GM20431 (cell line): Measurements from ENCODE around the gene RNPEP.
"Not testable (repeated sequence)": the region's sequence is repeated elsewhere in the genome, so short reads cannot be mapped to it uniquely, and the experiment has no call there.

ENCODE experiments used
- in situ Hi-C: fragments of 300-500 bp; cut with MseI, MboI; formaldehyde crosslinking; loops from one replicate; pipeline ENCODE4 v1.15.0; 2020; ENCODE audit warnings: low sequenced_read_pairs; ENCODE audit not compliant: unreplicated experiment

RNPEP gene, protein sequence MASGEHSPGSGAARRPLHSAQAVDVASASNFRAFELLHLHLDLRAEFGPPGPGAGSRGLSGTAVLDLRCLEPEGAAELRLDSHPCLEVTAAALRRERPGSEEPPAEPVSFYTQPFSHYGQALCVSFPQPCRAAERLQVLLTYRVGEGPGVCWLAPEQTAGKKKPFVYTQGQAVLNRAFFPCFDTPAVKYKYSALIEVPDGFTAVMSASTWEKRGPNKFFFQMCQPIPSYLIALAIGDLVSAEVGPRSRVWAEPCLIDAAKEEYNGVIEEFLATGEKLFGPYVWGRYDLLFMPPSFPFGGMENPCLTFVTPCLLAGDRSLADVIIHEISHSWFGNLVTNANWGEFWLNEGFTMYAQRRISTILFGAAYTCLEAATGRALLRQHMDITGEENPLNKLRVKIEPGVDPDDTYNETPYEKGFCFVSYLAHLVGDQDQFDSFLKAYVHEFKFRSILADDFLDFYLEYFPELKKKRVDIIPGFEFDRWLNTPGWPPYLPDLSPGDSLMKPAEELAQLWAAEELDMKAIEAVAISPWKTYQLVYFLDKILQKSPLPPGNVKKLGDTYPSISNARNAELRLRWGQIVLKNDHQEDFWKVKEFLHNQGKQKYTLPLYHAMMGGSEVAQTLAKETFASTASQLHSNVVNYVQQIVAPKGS

DNA sequence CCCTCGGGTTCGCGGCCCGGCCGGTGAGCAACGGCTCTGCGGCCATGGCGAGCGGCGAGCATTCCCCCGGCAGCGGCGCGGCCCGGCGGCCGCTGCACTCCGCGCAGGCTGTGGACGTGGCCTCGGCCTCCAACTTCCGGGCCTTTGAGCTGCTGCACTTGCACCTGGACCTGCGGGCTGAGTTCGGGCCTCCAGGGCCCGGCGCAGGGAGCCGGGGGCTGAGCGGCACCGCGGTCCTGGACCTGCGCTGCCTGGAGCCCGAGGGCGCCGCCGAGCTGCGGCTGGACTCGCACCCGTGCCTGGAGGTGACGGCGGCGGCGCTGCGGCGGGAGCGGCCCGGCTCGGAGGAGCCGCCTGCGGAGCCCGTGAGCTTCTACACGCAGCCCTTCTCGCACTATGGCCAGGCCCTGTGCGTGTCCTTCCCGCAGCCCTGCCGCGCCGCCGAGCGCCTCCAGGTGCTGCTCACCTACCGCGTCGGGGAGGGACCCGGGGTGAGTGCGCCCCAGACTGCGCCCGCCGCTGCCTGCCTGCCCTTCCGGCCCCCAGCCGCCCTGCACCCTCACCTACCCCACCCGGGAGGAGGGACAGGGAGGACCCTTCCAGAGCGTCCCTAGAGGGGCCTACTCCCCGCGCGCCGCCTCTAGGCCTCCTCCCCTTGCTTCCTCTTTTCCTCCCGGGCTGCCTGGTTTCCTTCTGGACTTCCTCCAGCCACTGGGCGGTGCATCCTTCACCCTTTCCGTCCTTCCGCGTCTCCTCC is at the start of gene RNPEP:
TSS of gene RNPEP (plus strand) at position 26 of the 757 bp plus-strand sequence. CDS start at position 45, 19 bp downstream.
- in situ Hi-C loops = no loop called here

DNA sequence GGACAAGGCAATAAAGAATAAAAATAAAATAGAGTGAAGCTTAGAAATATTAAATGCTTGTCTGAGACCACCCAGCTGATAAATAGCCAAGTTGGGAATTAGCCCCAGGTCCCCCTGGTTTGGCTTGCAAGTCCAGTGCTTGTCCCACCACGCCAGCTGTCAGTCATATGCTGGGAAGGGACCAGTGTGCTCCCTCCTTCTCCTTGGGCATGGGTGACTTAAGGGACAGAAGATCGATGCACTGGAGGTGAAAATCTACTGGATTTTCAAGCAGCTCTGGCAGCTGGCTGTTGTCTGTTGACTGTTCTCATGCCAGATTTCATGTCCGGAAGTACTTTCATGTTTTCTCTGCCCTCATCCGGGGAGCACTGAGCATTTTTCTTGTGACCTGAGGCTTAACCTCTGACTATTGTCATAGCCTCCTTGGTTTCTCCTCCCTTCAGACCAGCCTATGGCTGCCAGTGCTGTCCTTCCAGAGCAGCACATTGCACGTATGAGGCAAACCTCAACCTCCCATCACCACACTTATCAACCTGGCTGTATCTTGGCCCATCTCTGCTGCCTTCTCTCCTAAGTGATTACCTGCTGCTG is 48.5 kb upstream of the RNPEP start:
- in situ Hi-C loops = no loop called here

DNA sequence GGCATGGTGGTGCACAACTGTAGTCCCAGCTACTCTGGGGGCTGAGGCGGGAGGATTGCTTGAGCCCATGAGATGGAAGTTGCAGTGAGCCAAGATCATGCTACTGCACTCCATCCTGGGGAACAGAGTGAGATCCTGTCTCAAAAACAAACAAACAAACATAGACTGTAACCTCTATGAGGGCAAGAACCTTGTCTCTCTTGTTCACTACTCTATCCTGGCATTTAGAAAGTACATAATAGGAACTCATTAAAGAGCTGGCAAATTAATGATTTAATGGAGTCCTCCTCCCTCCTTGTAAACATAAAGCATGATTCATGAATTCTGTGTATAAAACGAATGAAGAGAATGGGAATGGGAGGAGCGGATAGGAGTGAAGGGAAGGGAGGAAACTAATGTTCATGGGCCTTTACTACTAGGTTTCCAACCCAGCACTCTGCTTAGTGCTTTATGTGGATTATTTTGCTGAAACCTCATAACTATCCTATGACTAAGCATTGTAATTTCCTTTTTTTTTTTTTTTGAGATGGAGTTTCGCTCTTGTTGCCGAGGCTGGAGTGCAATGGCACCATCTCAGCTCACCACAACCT is 44.7 kb upstream of the RNPEP start:
- in situ Hi-C loops = no loop called here

DNA sequence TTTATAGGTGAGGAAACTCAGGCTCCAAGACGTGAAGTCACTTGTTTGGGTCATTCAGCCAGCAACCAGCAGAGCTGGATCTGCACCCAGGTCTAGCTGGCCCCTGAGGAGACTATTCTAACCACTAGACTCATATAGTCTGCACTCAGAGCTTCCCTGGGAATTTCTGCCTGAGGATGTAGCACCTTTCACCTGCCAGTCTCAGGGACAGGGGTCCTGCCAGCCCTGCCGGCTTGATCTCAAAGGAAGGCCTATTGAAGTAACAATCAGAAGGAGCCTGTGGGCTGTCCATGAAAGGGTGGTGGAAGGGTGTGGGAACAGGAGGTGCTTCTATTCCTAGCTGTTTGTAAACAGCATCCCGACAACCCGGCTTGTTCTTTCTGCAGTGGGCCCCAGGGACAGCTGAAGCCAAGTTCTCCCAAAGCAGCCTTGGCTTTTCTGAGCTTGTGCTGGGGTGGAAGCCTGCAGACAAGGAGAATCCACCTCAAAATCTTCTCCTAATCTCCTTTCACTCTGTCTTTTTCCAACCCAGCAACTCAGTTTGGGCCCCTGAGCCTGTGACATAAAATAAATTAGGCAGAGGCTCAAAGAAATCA is 43.9 kb upstream of the RNPEP start:
- in situ Hi-C loops = no loop called here

DNA sequence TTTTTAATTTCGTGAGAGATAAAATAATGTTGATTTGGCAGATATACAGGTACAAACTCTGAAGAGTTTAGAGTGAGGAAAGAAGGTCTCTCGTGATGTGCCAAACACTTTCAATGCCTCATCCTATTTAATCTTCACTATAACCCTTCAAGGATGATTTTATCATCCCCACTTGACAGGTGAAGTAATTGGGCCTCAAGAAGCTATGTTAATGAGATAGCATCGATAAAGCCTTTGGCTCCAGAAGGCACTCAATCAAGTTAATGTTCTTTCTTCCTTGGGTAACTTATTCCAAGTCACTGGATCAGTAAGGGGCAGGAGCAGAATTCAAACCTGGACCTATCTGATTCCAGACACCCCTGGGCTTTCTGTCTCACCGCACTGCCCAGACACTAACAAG is 43.3 kb upstream of the RNPEP start:
- in situ Hi-C loops = no loop called here

DNA sequence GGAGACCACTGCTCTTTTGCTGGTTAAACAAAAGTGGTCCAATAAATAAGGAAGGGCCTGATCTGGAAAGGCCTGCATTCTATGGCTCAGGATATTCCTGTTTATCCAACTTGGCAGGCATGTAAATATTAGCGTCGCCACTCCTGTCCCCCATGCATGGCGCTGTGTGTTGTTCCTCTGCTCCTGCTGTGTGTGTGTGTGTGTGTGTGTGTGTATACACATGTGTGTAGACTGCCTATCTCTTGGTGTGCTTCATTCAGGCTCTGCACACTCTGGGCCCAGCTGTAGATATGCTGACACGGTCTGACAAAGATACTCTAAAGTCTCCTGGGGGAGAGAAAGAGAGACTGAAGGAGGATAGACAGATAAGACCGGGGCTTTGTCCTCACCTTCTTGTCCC is 42.9 kb upstream of the RNPEP start:
- in situ Hi-C loops = no loop called here

DNA sequence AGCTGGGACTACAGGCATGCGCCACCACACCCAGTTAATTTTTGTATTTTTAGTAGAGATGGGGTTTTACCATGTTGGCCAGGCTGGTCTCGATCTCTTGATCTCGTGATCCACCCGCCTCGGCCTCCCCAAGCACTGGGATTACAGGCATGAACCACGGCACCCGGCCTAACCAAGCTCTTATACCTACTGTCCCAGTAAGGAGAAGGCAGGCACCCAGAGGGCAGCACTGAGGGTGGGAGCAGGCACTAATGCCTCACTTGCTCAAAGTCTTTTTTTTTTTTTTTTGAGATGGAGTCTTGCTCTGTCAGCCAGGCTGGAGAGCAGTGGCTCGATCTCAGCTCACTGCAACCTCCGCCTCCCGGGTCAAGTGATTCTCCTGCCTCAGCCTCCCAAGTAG is 42.1 kb upstream of the RNPEP start:
- in situ Hi-C loops = not testable (repeated sequence)

DNA sequence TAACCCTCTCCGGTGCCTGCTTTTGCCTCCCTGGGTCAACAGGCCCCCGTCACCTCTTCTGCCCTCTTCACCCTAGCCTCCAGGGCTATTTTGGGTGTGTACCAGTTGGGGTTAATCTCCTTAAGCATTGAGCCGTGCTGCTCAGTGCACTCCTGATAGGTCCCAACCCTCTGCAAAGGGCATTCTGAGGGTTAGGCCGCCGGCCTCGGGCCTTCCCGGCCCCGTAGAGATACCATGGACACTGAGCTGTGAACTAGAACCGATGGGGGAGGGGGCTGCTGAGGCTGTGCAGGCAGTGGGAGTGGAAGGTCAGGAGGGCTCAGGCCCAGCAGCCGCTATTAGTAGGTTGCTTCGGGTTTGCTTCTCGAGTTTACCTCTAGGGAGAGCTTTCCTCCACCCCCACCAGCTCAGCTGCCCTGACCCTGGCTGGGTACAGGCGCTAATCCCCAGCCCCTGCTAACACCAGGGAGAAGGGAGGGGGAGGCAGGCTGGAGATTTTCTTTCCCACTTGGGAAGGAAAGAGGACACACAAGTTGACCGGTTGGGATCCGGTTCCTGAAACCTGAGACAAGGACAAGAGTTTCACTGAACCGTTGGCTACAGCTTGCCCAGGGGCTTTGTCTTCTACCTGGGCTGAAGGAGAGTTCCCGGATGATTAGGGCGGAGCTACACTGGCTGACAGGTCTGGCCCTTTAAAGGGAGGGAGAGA is 40.9 kb upstream of the RNPEP start:
- in situ Hi-C loops = no loop called here

DNA sequence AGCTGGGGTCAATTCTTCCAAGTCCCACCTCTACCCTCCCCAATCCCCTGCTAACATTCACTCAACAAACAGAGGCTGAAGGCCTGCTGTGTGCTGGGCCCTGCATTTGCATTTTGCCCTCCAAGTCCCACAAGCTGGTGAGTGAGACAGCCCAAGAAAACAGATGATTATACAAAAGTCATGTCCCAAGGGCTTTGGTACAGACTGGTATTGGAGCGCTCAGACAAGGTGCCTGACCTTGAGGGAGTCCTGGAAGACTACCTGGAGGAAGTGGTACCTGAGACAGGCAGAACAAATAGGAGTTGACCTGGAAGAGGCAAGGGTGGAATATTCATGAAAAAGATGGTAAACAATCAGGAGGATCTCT is 40.3 kb upstream of the RNPEP start:
- in situ Hi-C loops = no loop called here

DNA sequence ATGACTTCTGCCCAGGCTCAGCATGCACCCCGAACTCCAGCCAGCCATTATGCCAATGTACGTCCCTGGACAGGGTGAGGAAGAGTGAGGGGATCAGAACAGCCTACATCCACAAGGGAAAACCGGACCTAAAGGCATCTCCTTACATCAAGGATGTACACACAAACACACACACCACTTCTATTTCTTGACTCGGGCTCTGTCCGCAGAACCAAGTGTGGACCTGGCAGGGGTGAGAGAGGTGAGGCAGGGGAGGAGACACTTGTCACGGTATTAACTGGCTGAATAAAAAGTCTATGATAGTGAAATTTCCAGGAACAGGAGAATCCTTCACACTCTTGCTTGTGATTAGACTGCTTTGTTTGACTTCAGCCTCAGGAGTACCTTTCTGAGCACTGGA is 38.4 kb upstream of the RNPEP start:
- in situ Hi-C loops = no loop called here

DNA sequence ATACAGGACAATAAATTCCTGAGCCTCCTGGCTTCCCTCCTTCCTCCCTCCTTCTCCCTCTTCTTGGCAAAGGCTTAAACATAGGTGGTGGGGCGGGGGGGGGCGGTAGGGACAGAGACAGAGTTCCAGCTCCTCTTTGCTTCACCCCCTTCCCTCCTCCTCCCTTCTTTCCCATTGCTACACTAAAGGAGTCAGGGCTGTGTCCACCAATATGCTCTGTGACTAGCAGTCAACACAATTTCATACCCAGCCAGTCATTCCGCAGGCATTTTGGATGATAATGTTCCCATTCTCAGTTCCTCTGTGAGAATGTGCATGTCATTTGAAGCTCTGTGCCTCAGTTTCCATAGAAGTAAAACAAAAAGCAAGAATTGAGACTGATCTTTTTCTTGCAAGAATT is 37.8 kb upstream of the RNPEP start:
- in situ Hi-C loops = no loop called here

DNA sequence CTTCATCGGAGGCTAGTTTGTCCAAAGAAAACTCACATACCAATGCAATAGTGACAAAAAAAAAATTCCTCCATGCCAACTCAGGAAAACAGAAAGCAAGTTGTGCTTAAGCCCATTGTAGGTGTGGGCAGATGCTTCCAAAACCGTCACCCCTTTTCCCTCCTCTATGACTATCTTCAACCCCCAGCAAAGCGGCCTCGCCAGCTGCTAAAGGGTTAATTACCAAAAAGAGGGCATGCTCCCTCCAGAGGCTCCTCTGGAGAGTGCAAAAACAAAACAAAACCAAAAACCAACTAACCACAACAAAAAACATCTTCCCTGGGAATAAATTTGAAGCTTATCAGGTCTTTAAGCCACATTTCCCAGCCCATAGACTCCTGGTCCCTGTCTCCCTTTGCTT is 37.3 kb upstream of the RNPEP start:
- in situ Hi-C loops = no loop called here

DNA sequence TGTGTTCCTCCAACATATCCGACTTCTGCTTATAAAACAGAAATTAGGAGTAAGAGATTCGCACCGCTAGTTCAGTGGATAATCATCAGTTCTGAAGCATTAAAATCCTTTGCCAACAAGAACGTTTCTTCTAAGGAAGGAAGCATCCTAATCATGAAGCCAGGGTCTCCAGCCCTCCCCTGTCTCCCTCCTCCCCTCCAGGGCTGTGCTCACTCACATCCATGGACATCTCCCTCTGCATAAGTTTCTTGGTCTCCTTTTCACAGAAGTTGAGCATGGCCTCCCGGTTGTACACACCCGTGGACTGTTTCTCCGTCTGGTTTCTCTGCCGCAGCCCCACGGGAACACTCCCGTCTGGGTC is 36.6 kb upstream of the RNPEP start:
- in situ Hi-C loops = no loop called here

DNA sequence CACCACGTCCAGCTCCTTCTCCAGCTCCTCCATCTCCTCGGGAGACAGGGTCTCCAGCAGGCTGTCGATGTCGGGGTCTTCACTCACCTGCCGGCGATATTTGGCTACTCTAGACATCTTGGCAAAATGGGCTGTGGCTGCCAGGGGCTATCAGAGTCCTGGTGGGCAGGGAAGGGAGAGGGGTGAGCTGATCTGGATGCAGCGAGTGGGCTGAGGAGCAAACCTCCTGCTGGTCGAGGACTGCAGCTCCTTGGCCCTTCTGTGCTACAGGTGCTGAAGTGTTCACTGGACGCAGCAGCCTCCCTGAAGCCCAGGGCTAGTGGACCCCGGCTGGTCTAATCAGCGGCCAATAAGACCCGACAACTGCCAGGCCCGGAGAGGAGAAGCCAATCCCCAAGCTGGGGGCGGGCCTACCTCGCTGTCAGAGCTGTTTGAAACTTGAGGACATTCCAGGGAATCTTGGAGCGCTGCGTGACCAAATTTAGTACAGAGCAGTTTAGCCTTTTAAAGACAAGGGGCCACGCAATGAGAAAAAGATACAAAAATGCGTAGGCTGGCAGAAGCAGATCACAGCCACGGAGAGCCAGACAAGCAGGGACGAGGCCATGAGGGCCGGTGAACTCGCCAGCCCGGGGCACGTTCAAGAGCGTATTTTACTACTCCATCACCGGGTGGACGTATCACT is 36.1 kb upstream of the RNPEP start, which contains the start of gene LMOD1:
TSS of gene LMOD1 (minus strand) at position 325 of the 685 bp plus-strand sequence. CDS start at position 117, 208 bp downstream.
- in situ Hi-C loops = no loop called here

DNA sequence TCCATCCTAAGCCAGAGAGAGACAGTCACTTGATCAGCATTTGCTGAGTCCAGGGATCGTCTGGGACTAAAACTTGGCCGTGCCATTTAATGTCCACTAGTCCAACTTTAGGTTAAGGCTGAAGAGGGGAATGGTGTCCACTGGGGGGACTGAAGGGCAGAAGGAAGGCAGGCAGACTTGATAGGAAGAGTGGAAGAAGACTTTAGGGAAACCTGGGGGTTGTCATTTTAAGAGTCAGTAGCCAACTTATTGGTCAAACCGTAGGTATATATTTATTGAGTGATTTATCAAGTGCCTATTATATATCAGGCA is 34.8 kb upstream of the RNPEP start:
- in situ Hi-C loops = no loop called here

DNA sequence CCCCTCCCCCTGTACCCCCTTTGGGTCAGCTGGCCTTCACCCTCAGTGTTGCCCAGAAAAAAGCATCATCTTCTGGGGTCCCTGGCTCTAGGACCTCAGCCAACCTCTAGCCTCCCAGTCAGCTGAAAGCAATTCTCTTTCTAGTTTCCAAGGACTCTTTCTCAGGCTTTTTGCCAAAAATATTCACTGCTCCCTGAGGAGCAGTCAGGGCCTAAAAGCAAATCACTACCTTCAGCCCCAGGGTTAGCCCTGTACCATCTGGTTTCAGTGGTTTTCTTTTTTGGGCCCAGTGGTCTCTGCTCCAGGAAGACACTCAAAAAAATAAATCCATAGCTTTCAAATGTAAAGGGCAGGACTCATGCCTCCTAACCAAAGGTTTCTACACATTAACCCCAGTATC is 33.0 kb upstream of the RNPEP start:
- in situ Hi-C loops = no loop called here

DNA sequence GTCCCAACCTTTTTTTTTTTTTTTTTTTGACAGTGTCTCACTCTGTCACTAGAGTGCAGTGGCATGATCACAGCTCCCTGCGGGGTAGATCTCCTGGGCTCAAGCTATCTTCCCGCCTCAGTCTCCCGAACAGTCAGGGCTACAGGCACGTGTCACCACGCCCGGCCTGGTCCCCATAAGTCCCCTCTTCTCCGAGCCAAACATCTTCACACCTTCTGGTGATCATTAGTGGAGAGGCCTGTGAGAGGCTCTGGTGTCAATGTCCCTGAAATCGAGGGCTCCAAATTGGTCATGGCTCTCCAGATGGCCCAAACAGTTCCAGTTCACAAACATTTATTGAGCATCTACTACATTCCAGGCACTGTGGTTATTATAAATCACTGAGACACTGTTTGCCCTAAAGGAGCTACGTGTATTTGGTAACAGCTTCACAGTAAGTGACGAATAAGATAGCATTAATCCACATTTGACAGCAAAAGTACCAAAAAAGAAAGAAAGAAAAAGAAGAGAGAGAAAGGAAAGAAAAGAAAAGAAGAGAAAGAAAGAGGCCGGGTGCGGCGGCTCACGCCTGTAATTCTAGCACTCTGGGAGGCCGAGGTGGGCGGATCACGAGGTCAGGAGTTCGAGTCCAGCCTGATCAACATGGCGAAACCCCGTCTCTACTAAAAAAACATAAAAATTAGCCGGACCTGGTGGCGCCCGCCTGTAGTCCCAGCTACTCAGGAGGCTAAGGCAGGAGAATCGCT is 28.0 kb upstream of the RNPEP start:
- in situ Hi-C loops = no loop called here

DNA sequence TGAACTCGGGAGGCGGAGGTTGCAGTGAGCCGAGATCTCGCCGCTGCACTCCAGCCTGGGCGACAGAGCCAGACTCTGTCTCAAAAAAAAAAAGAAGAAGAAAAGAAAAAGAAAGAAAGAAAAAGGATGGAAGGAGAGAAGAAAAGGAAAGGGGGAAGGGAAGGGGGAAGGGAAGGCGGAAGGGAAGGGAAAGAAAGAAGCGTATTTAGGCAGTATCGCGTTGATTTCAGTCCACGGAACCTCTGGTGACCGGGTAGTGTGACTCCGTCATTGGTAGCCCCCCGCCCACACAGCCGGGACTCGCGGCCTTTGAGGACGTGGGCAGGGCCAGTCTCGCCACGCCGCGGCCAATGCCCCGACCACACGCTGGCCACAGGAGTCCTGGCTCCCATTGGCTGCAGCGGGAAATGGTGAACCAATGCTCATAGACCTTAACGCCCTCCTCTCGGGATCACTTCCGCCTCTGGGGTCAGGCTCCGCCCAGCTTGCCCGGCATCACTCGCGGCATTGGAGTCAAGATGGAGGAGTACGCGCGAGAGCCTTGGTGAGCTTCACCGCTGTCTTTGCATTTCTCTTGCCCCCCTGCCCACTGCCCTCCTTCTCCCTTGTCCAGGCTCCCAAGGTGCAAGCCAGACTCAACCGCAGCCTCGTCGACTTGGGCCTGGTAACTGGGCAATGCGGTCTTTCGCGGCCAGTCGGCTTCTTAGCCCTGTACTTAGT is 27.3 kb upstream of the RNPEP start, which contains the start of gene TIMM17A:
TSS of gene TIMM17A (plus strand) at position 495 of the 720 bp plus-strand sequence. CDS start at position 519, 24 bp downstream.
- in situ Hi-C loops = no loop called here
